Caco-2 (cell line): ENCODE results near the gene ZC3H6. TPM values are rescaled to one million over a fixed set of nuclear protein-coding genes. Genes with fewer than 3 reads are reported as not detected.

ENCODE experiments used
- BruUV-seq: library from RNA; stranded (reverse); fragments of 400-500 nt; replicated peaks from 2 replicates; lab custom pipeline; 2021; lab: Mats Ljungman, UMichigan
- CTCF ChIA-PET: fragments of 300-600 bp; sonication (Branson Sonifier 250); formaldehyde crosslinking; loops from one replicate; lab custom pipeline; 2022; ENCODE audit warnings: antibody characterized with exemption; lab: Charles Lee
- POLR2A ChIA-PET: fragments of 300-600 bp; sonication (Branson Sonifier 250); formaldehyde crosslinking; loops from one replicate; lab custom pipeline; 2022; ENCODE audit warnings: antibody characterized with exemption; lab: Charles Lee
- DNase-seq, 2 experiments: peaks; one replicate each; pipeline versions ENCODE4 v3.0.0 to v3.0.0-alpha.2; 2020 to 2022
- H3K27me3 ChIP-seq: replicated peaks from 2 replicates; pipeline ENCODE4 v1.6.0; 2011; ENCODE audit warnings: low read length; ENCODE audit not compliant: control insufficient read depth, insufficient read depth
- H3K36me3 ChIP-seq: 2 replicates; pipeline ENCODE4 v1.5.1; 2011; ENCODE audit warnings: low read length; ENCODE audit not compliant: control insufficient read depth, insufficient read depth
- H3K4me1 ChIP-seq: fragments of 250-450 bp; sonication (Bioruptor Pico); 2 replicates; pipeline ENCODE4 v1.5.1; 2020; ENCODE audit warnings: mild to moderate bottlenecking
- H3K4me3 ChIP-seq: 2 replicates; pipeline ENCODE4 v1.5.1; 2011; ENCODE audit warnings: low read depth, mild to moderate bottlenecking, control low read depth, low read length
- H3K9me3 ChIP-seq: fragments of 250-450 bp; sonication (Bioruptor Pico); 2 replicates; pipeline ENCODE4 v1.5.1; 2020; ENCODE audit warnings: mild to moderate bottlenecking, moderate library complexity
- H3K27ac Mint-ChIP-seq: one replicate; pipeline ENCODE4 v1.8.0; 2022; ENCODE audit warnings: mixed read lengths; ENCODE audit not compliant: unreplicated experiment
- H3K27me3 Mint-ChIP-seq: one replicate; pipeline ENCODE4 v1.8.0; 2022; ENCODE audit warnings: mixed read lengths; ENCODE audit not compliant: insufficient read depth, unreplicated experiment
- H3K36me3 Mint-ChIP-seq: one replicate; pipeline ENCODE4 v1.8.0; 2022; ENCODE audit warnings: mild to moderate bottlenecking, mixed read lengths; ENCODE audit not compliant: insufficient read depth, unreplicated experiment
- H3K4me1 Mint-ChIP-seq: one replicate; pipeline ENCODE4 v1.8.0; 2022; ENCODE audit warnings: low read depth, mixed read lengths; ENCODE audit not compliant: unreplicated experiment
- H3K4me3 Mint-ChIP-seq: one replicate; pipeline ENCODE4 v1.8.0; 2022; ENCODE audit warnings: mild to moderate bottlenecking, moderate library complexity, mixed read lengths; ENCODE audit not compliant: unreplicated experiment
- H3K9me3 Mint-ChIP-seq: one replicate; pipeline ENCODE4 v1.8.0; 2022; ENCODE audit warnings: mixed read lengths; ENCODE audit not compliant: unreplicated experiment
- CTCF ChIP-seq, 2 experiments: fragments of 200-600 bp in 1 of 2; IDR thresholded peaks; 1 replicate in 1 of 2; 2 replicates in 1 of 2; pipeline versions ENCODE4 v1.5.1 to v1.8.0; 2011 to 2022; ENCODE audit warnings: antibody characterized with exemption in 1 of 2, control low read depth in 1 of 2, inconsistent platforms in 1 of 2, low read depth in 1 of 2, low read length in 1 of 2, mild to moderate bottlenecking in 1 of 2, moderate library complexity in 1 of 2; ENCODE audit not compliant: insufficient read depth in 1 of 2, severe bottlenecking in 1 of 2, unreplicated experiment in 1 of 2
- intact Hi-C: fragments of 100-400 bp; cut with micrococcal nuclease; formaldehyde crosslinking; loops from one replicate; pipeline ENCODE4 v1.10.0; 2022; ENCODE audit not compliant: unreplicated experiment
- total RNA-seq: library from RNA; stranded (reverse); gene quantifications from 2 replicates; pipeline ENCODE4 v1.2.3, GENCODE V29; 2022

The ZC3H6 gene
- total RNA-seq, 1 experiment from 2014 or later = 1.9 TPM

- Histone ChIP-seq H3K36me3 (no peaks in the 10 kb centered on the region), H3K4me1 (peaks cover 9% of the 10 kb centered on the region; the same call in 1 of the 2 replicates), H3K9me3 (no peaks in the 10 kb centered on the region), H3K27me3 (no peaks in the 10 kb centered on the region), H3K4me3 (no peak overlapping the region)
- Mint-ChIP-seq H3K4me1 (no peaks in the 10 kb centered on the region), H3K9me3 (no peaks in the 10 kb centered on the region), H3K27ac (no peak overlapping the region), H3K4me3 (peak overlapping the region; percentile 78), H3K36me3 (peaks cover 9% of the 10 kb centered on the region), H3K27me3 (no peaks in the 10 kb centered on the region)
- intact Hi-C loops = loop anchor here (10.0 kb wide), 1 partner anchor 369 kb away; the partner anchor contains the start of gene ANAPC1
- BruUV-seq = no TSS peak
- POLR2A ChIA-PET = no interaction called here
- CTCF ChIA-PET = no interaction called here
- DNase-seq = no peak
- TF ChIP-seq CTCF (IDR thresholded peaks at IDR 0.05; ENCODE audit: insufficient read depth in 1 of 2, low read depth in 1 of 2, low read length in 1 of 2, severe bottlenecking in 1 of 2, unreplicated experiment in 1 of 2) = no peak
These were observed 22.1 kb upstream of the ZC3H6 start for GRCh38 chr2:112253261-112253815.

GRCh38 chr2:112254466-112255240 is 20.7 kb upstream of the ZC3H6 start, which contains the start of gene ZC3H8:
Gene ZC3H8 (minus strand): TSS chr2:112255042. CDS start chr2:112254981, 61 bp downstream.
- Mint-ChIP-seq H3K9me3 (no peaks in the 10 kb centered on the region), H3K27me3 (no peaks in the 10 kb centered on the region), H3K36me3 (peaks cover 9% of the 10 kb centered on the region), H3K27ac (peak within 1 kb of the TSS; percentile 63), H3K4me3 (peak within 1 kb of the TSS; percentile 78), H3K4me1 (peaks cover 4% of the 10 kb centered on the region)
- DNase-seq = peak; percentile 94 to 97
- BruUV-seq = TSS peak; percentile 69
- CTCF ChIA-PET = interaction anchor here (0.5 to 1.0 kb wide), 3 partner anchors 163 to 289 kb away, joined by 3 to 5 read pairs (median 3); partner anchors contain the start of gene RGPD8
- H3K4me1 ChIP-seq = peaks cover 10% of the 10 kb centered on the region; the same call in 1 of the 2 replicates
- POLR2A ChIA-PET = interaction anchor here (0.5 to 1.3 kb wide), 2 partner anchors 23 to 47 kb away, joined by 3 read pairs; no protein-coding TSS in a partner anchor
- H3K9me3 ChIP-seq = no peaks in the 10 kb centered on the region
- TF ChIP-seq CTCF (IDR thresholded peaks at IDR 0.05; ENCODE audit: insufficient read depth in 1 of 2, low read depth in 1 of 2, low read length in 1 of 2, severe bottlenecking in 1 of 2, unreplicated experiment in 1 of 2) = no peak
- peak within 1 kb of the TSS; percentile 91 for H3K4me3 ChIP-seq
- intact Hi-C loops = loop anchor here (5.0 to 10.0 kb wide), 4 partner anchors 132 to 370 kb away; partner anchors contain the start of genes ANAPC1, RGPD8 and TTL
- no peaks in the 10 kb centered on the region for H3K27me3 ChIP-seq
- no peaks in the 10 kb centered on the region for H3K36me3 ChIP-seq

- peaks cover 9% of the 10 kb centered on the region for H3K36me3 Mint-ChIP-seq
- no peak overlapping the region for H3K4me3 Mint-ChIP-seq
- TF ChIP-seq CTCF (IDR thresholded peaks at IDR 0.05; ENCODE audit: insufficient read depth in 1 of 2, low read depth in 1 of 2, low read length in 1 of 2, severe bottlenecking in 1 of 2, unreplicated experiment in 1 of 2) = no peak
- no peak for DNase-seq
- H3K36me3 ChIP-seq = no peaks in the 10 kb centered on the region
- no peak overlapping the region for H3K4me3 ChIP-seq
- no peak overlapping the region for H3K27ac Mint-ChIP-seq
- no peaks in the 10 kb centered on the region for H3K27me3 ChIP-seq
- H3K9me3 ChIP-seq = no peaks in the 10 kb centered on the region
- H3K27me3 Mint-ChIP-seq = no peaks in the 10 kb centered on the region
- H3K4me1 Mint-ChIP-seq = peaks cover 5% of the 10 kb centered on the region
- ChIA-PET POLR2A (no interaction called here), CTCF (no interaction called here)
- intact Hi-C loops = loop anchor here (5.0 to 10.0 kb wide), 4 partner anchors 134 to 371 kb away; partner anchors contain the start of genes ANAPC1, RGPD8 and TTL
- BruUV-seq = no TSS peak
- H3K4me1 ChIP-seq = peaks cover 12% of the 10 kb centered on the region; the same call in 1 of the 2 replicates
- no peaks in the 10 kb centered on the region for H3K9me3 Mint-ChIP-seq
These were observed 19.5 kb upstream of the ZC3H6 start for GRCh38 chr2:112255875-112256274.
